GM21576 (cell line): ENCODE measurements around the gene PTN.
"Not testable (repeated sequence)": the region's sequence is repeated elsewhere in the genome, so short reads cannot be mapped to it uniquely, and the experiment has no call there.

Source experiments
- ATAC-seq: cut with Tn5 transposase; IDR thresholded peaks from one replicate; pipeline ENCODE4 v1.9.1; 2021; ENCODE audit warnings: mild to moderate bottlenecking, moderate library complexity; ENCODE audit not compliant: unreplicated experiment

Gene PTN

GRCh38 chr7:137181619-137182018 is 161.9 kb downstream of the PTN start:
- ATAC-seq, result not testable (repeated sequence)
